T-cell (primary cell): Measurements from ENCODE around the gene EMP1. TPM values are rescaled to one million over a fixed set of nuclear protein-coding genes. Genes with fewer than 3 reads are reported as not detected.
A peak's percentile ranks its signal among the peaks of the same experiment; 100 is the strongest.

Source experiments
- ATAC-seq, 4 experiments: fragments of 200-7000 bp in 3 of 4; fragments of 150-1000 bp in 1 of 4; cut with Tn5 transposase; replicated peaks in 1 of 4; 1 replicate in 3 of 4; 2 replicates in 1 of 4; pipeline ENCODE4 v1.10.0; 2021; ENCODE audit warnings: moderate library complexity in 3 of 4, mild to moderate bottlenecking in 2 of 4, moderate number of reproducible peaks in 1 of 4
- CTCF ChIA-PET, 2 donors: fragments of 300-600 bp; sonication (Branson Sonifier 250); formaldehyde crosslinking; loops; one replicate each; lab custom pipeline; 2022; ENCODE audit warnings: antibody characterized with exemption in 2 of 2; lab: Charles Lee
- POLR2A ChIA-PET, 2 donors: fragments of 300-600 bp; sonication (Branson Sonifier 250); formaldehyde crosslinking; loops; one replicate each; lab custom pipeline; 2022; ENCODE audit warnings: antibody characterized with exemption in 2 of 2; lab: Charles Lee
- DNase-seq, 35 experiments: peaks; one replicate each; pipeline versions ENCODE4 v3.0.0 to v3.0.0-alpha.2; 2013 to 2023
- H3K27ac ChIP-seq: one replicate; pipeline ENCODE4 v1.5.1; 2013; ENCODE audit warnings: low read length
- H3K27me3 ChIP-seq, 2 experiments: replicated peaks in 1 of 2; 1 replicate in 1 of 2; 2 replicates in 1 of 2; pipeline versions ENCODE4 v1.6.1 to v1.7.0; 2013; ENCODE audit warnings: low read length in 1 of 2, mixed read lengths in 1 of 2; ENCODE audit not compliant: control insufficient read depth in 2 of 2, insufficient read depth in 2 of 2; ENCODE audit errors: extremely low read depth in 1 of 2
- H3K36me3 ChIP-seq, 2 donors: 1 replicate in 1 of 2; 2 replicates in 1 of 2; pipeline versions ENCODE4 v1.6.1 to v1.7.0; 2013; ENCODE audit warnings: low read length in 1 of 2; ENCODE audit not compliant: control insufficient read depth in 2 of 2, insufficient read depth in 1 of 2; ENCODE audit errors: extremely low read depth in 1 of 2
- H3K4me1 ChIP-seq, 2 experiments: 1 replicate in 1 of 2; 2 replicates in 1 of 2; pipeline versions ENCODE4 v1.6.1 to v1.7.0; 2013; ENCODE audit warnings: low read length in 2 of 2, mixed read lengths in 1 of 2; ENCODE audit not compliant: insufficient read depth in 2 of 2, control insufficient read depth in 1 of 2; ENCODE audit errors: extremely low read depth in 1 of 2
- H3K4me3 ChIP-seq, 2 donors: 1 replicate in 1 of 2; 2 replicates in 1 of 2; pipeline versions ENCODE4 v1.5.1 to v1.7.0; 2013; ENCODE audit warnings: mild to moderate bottlenecking in 2 of 2, low read length in 1 of 2, moderate library complexity in 1 of 2; ENCODE audit not compliant: control insufficient read depth in 1 of 2; ENCODE audit errors: extremely low read depth in 1 of 2
- H3K9me3 ChIP-seq: 2 replicates; pipeline ENCODE4 v1.7.0; 2013
- H3K27ac Mint-ChIP-seq, 2 donors: one replicate each; pipeline ENCODE4 v1.8.0; 2020 to 2021; ENCODE audit warnings: mild to moderate bottlenecking in 2 of 2, mixed read lengths in 2 of 2
- H3K27me3 Mint-ChIP-seq, 2 donors: one replicate each; pipeline ENCODE4 v1.8.0; 2021 to 2022; ENCODE audit warnings: mixed read lengths in 2 of 2
- H3K36me3 Mint-ChIP-seq: one replicate; pipeline ENCODE4 v1.8.0; 2021; ENCODE audit warnings: mixed read lengths
- H3K4me1 Mint-ChIP-seq, 3 donors: one replicate each; pipeline ENCODE4 v1.8.0; 2020 to 2022; ENCODE audit warnings: mixed read lengths in 3 of 3, mild to moderate bottlenecking in 1 of 3
- H3K4me3 Mint-ChIP-seq, 3 donors: one replicate each; pipeline ENCODE4 v1.8.0; 2020 to 2022; ENCODE audit warnings: mild to moderate bottlenecking in 3 of 3, mixed read lengths in 3 of 3, moderate library complexity in 3 of 3
- H3K9me3 Mint-ChIP-seq, 3 donors: one replicate each; pipeline ENCODE4 v1.8.0; 2020 to 2022; ENCODE audit warnings: mixed read lengths in 3 of 3
- WGBS: methylation state at CpG from one replicate; pipeline ENCODE4 v1.1.5; 2013; ENCODE audit warnings: missing lambda C conversion rate; ENCODE audit not compliant: insufficient coverage; 5-methylcytosine and 5-hydroxymethylcytosine counted together
- total RNA-seq, 35 experiments: library from RNA in 6 of 35; stranded (reverse) in 6 of 35; fragments of 120-200 nt in 1 of 35; gene quantifications; one replicate each; pipeline versions ENCODE4 v1.2.1 to v1.2.4 and lab custom pipeline; 2013 to 2026

Gene EMP1
- total RNA-seq, 5 donors from 2014 or later (not counting 1 experiment from before 2014, with no cell fraction given): 1.4 to 5.4 (median 2.8) TPM

- Histone ChIP-seq H3K4me1 (peaks cover 0 to 6% of the 10 kb centered on the region in 2 experiments), H3K9me3 (no peaks in the 10 kb centered on the region), H3K36me3 (no peaks in the 10 kb centered on the region), H3K27me3 (peaks cover 0 to 21% of the 10 kb centered on the region in 2 experiments), H3K4me3 (no peak overlapping the region), H3K27ac (no peak overlapping the region)
- ChIA-PET CTCF (no interaction called here), POLR2A (no interaction called here)
- Mint-ChIP-seq H3K27ac (no peak overlapping the region), H3K36me3 (no peaks in the 10 kb centered on the region), H3K4me3 (no peak overlapping the region), H3K27me3 (peaks cover 18 to 25% of the 10 kb centered on the region in 2 donors), H3K4me1 (peaks cover 0 to 4% (median 3%) of the 10 kb centered on the region in 3 donors), H3K9me3 (no peaks in the 10 kb centered on the region)
- DNase-seq (no peak), ATAC-seq (no peak)
These were observed 55.5 kb downstream of the EMP1 start for GRCh38 chr12:13252024-13252423.

GRCh38 chr12:13252616-13253015 lies 56.1 kb downstream of the EMP1 start:
- Histone ChIP-seq H3K4me1 (peaks cover 0 to 6% of the 10 kb centered on the region in 2 experiments), H3K27ac (no peak overlapping the region), H3K27me3 (peaks cover 0 to 21% of the 10 kb centered on the region in 2 experiments), H3K36me3 (no peaks in the 10 kb centered on the region), H3K9me3 (no peaks in the 10 kb centered on the region), H3K4me3 (no peak overlapping the region)
- ChIA-PET POLR2A (no interaction called here), CTCF (no interaction called here)
- 83% methylated on average over 1 of the region's 3 CpGs for WGBS
- Mint-ChIP-seq H3K27me3 (peaks cover 18 to 20% of the 10 kb centered on the region in 2 donors), H3K9me3 (no peaks in the 10 kb centered on the region), H3K4me3 (no peak overlapping the region), H3K36me3 (no peaks in the 10 kb centered on the region), H3K27ac (no peak overlapping the region), H3K4me1 (peaks cover 0 to 4% (median 3%) of the 10 kb centered on the region in 3 donors)
- ATAC-seq (no peak), DNase-seq (no peak)

GRCh38 chr12:13253966-13254760 lies 57.6 kb downstream of the EMP1 start:
- ChIA-PET POLR2A (interaction anchor here in 1 of 2 donors (0.7 kb wide), 1 partner anchor 339 kb away, joined by 6 read pairs; no protein-coding TSS in a partner anchor), CTCF (interaction anchor here (0.6 to 2.2 kb wide), 6 partner anchors 18 to 913 kb away, joined by 3 to 7 read pairs (median 3); no protein-coding TSS in a partner anchor)
- H3K36me3 ChIP-seq: no peaks in the 10 kb centered on the region
- WGBS: 75% methylated on average over 6 of the region's 7 CpGs
- Mint-ChIP-seq H3K27ac (no peak overlapping the region), H3K27me3 (peaks cover 14 to 20% of the 10 kb centered on the region in 2 donors), H3K36me3 (no peaks in the 10 kb centered on the region), H3K4me1 (peaks cover 0 to 4% (median 3%) of the 10 kb centered on the region in 3 donors), H3K9me3 (no peaks in the 10 kb centered on the region), H3K4me3 (no peak overlapping the region)
- no peak overlapping the region for H3K27ac ChIP-seq
- no peak overlapping the region for H3K4me3 ChIP-seq
- H3K27me3 ChIP-seq: peaks cover 0 to 24% of the 10 kb centered on the region in 2 experiments
- DNase-seq: no peak
- no peak for ATAC-seq
- peaks cover 0 to 6% of the 10 kb centered on the region in 2 experiments for H3K4me1 ChIP-seq
- H3K9me3 ChIP-seq: no peaks in the 10 kb centered on the region

GRCh38 chr12:13255792-13256691 lies 59.5 kb downstream of the EMP1 start:
- peak; percentile 94 to 98 (median 96) for ATAC-seq
- Histone ChIP-seq H3K9me3 (no peaks in the 10 kb centered on the region), H3K4me1 (peaks cover 0 to 6% of the 10 kb centered on the region in 2 experiments), H3K4me3 (no peak overlapping the region), H3K27ac (no peak overlapping the region), H3K27me3 (peaks cover 0 to 19% of the 10 kb centered on the region in 2 experiments), H3K36me3 (no peaks in the 10 kb centered on the region)
- peak; percentile 42 to 80 (median 62) for DNase-seq
- Mint-ChIP-seq H3K27me3 (peaks cover 8 to 12% of the 10 kb centered on the region in 2 donors), H3K4me1 (peaks cover 0 to 4% (median 3%) of the 10 kb centered on the region in 3 donors), H3K27ac (no peak overlapping the region), H3K36me3 (no peaks in the 10 kb centered on the region), H3K4me3 (no peak overlapping the region), H3K9me3 (no peaks in the 10 kb centered on the region)
- ChIA-PET POLR2A (interaction anchor here (0.7 kb wide), 2 partner anchors 153 to 1006 kb away, joined by 3 to 4 read pairs; no protein-coding TSS in a partner anchor), CTCF (interaction anchor here (0.6 to 2.9 kb wide), 23 partner anchors 10 to 1583 kb away, joined by 3 to 10 read pairs (median 3); partner anchors contain the start of genes EMP1 (in 1 of the 2) and GPRC5A (in 1 of the 2))
- WGBS: 15% methylated on average over 13 of the region's 18 CpGs

- H3K27ac Mint-ChIP-seq: no peak overlapping the region
These were observed 60.1 kb downstream of the EMP1 start for GRCh38 chr12:13256692-13257045.

More at GRCh38 chr12:13256692-13257045, 60.1 kb downstream of the EMP1 start:
- Mint-ChIP-seq H3K4me1 (peaks cover 0 to 4% (median 3%) of the 10 kb centered on the region in 3 donors), H3K36me3 (no peaks in the 10 kb centered on the region), H3K9me3 (no peaks in the 10 kb centered on the region), H3K27me3 (peaks cover 5 to 11% of the 10 kb centered on the region in 2 donors), H3K4me3 (no peak overlapping the region)
- no peaks in the 10 kb centered on the region for H3K36me3 ChIP-seq
- H3K9me3 ChIP-seq: no peaks in the 10 kb centered on the region
- H3K27ac ChIP-seq: no peak overlapping the region
- ATAC-seq: no peak
- peaks cover 0 to 17% of the 10 kb centered on the region in 2 experiments for H3K27me3 ChIP-seq
- no peak for DNase-seq
- ChIA-PET POLR2A (no interaction called here), CTCF (interaction anchor here (0.6 to 2.9 kb wide), 7 partner anchors 10 to 335 kb away, joined by 3 to 10 read pairs (median 4); no protein-coding TSS in a partner anchor)
- H3K4me3 ChIP-seq: no peak overlapping the region
- H3K4me1 ChIP-seq: peaks cover 0 to 6% of the 10 kb centered on the region in 2 experiments
- 81% methylated on average over 4 of the region's 4 CpGs for WGBS
